Stomach (tissue), 9 donors: Measurements from ENCODE around the gene TTC39B. TPM values are rescaled to one million over a fixed set of nuclear protein-coding genes. Genes with fewer than 3 reads are reported as not detected.

Experiments used
- DNase-seq, 2 donors: peaks; one replicate each; pipeline versions ENCODE4 v3.0.0 to v3.0.0-alpha.2; 2013 to 2019
- H3K27ac ChIP-seq, 5 donors: fragments of 200-600 bp in 4 of 5; sonication (generic) in 4 of 5; one replicate each; pipeline ENCODE4 v1.5.1; 2013 to 2019; ENCODE audit warnings: mild to moderate bottlenecking in 1 of 5, moderate library complexity in 1 of 5
- H3K27me3 ChIP-seq, 3 donors: fragments of 200-600 bp; sonication (generic); one replicate each; pipeline ENCODE4 v1.5.1; 2017 to 2019; ENCODE audit warnings: mixed run types in 1 of 3
- H3K36me3 ChIP-seq, 4 donors: fragments of 200-600 bp; sonication (generic); 1 replicate in 3 of 4; 2 replicates in 1 of 4; pipeline ENCODE4 v1.5.1; 2016 to 2019
- H3K4me1 ChIP-seq, 4 donors: fragments of 200-600 bp; sonication (generic); one replicate each; pipeline ENCODE4 v1.5.1; 2016 to 2019
- H3K4me3 ChIP-seq, 4 donors: fragments of 200-600 bp; sonication (generic) in 3 of 4; one replicate each; pipeline ENCODE4 v1.5.1; 2016 to 2019; ENCODE audit warnings: mild to moderate bottlenecking in 1 of 4
- H3K9me3 ChIP-seq, 4 donors: fragments of 200-600 bp; sonication (generic); one replicate each; pipeline ENCODE4 v1.5.1; 2016 to 2019
- EP300 ChIP-seq: sonication (generic); formaldehyde crosslinking; IDR thresholded peaks from one replicate; pipeline ENCODE4 v1.6.1; 2017; ENCODE audit warnings: antibody characterized with exemption
- POLR2A ChIP-seq, 4 donors: fragments of 450-650 bp; IDR thresholded peaks; one replicate each; pipeline ENCODE4 v1.6.1; 2016; ENCODE audit warnings: antibody characterized with exemption in 4 of 4, control low read depth in 2 of 4, mild to moderate bottlenecking in 1 of 4, moderate library complexity in 1 of 4
- POLR2AphosphoS5 ChIP-seq, 3 donors: sonication (generic); formaldehyde crosslinking; IDR thresholded peaks; one replicate each; pipeline ENCODE4 v1.6.1; 2016; ENCODE audit warnings: antibody characterized with exemption in 3 of 3
- WGBS, 5 donors: extraction: QIAGEN DNeasy Blood & Tissue Kit in 3 of 5; methylation state at CpG; one replicate each; pipeline versions ENCODE4 v1.1.5 to v1.1.7; 2013 to 2018; 5-methylcytosine and 5-hydroxymethylcytosine counted together
- intact Hi-C: fragments of 100-400 bp; cut with DNase I; formaldehyde crosslinking; loops from one replicate; pipeline ENCODE4 v1.15.1; 2023; ENCODE audit warnings: low total_unique reads
- polyA plus RNA-seq, 3 donors: library from polyadenylated mRNA; stranded (reverse); fragments of 200-250 nt; gene quantifications; one replicate each; pipeline ENCODE4 v1.2.3, GENCODE V29; 2013
- total RNA-seq, 5 donors: library from RNA; depleted of rRNA; stranded (reverse); fragments of >200 nt; gene quantifications; one replicate each; pipeline versions ENCODE4 v1.1.0 to v1.2.3, GENCODE V29; 2014 to 2016
- TF ChIP-seq, protein P1 (sequence below), 7 experiments: fragments of 450-650 bp in 4 of 7; fragments of 200-600 bp in 3 of 7; sonication (generic) in 3 of 7; IDR thresholded peaks; one replicate each; pipeline ENCODE4 v1.5.1; 2016 to 2019; ENCODE audit warnings: antibody characterized with exemption in 7 of 7, control low read depth in 2 of 7, mild to moderate bottlenecking in 1 of 7
- donor health status: healthy with polysubstance abuse.
- donor health status: Bipolar disorder and iron deficiency.
- donor health status: healthy.

Gene TTC39B
- total and polyA plus RNA-seq, 8 donors, result 2.0 to 35.4 (median 6.6) TPM

DNA sequence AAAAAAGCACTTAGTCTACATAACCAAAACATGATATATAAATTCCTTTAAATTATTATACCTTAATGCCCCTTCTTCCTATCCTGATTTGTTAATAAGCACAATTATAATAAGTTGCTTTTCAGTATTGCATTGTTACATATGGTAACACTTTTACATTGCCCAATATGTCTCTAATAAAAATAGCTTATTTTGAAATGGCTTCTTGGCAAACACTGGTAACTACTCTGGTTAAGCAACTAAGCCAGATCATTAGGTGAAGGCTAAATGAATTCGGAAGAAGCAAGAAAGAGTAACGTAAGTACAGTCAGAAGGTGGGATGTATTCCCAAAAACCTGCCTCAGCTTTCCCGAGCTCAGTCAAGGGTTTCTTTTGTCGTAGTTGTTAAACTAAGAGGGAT lies 85.3 kb downstream of the TTC39B start:
- Histone ChIP-seq H3K27ac (no peak overlapping the region), H3K4me1 (no peaks in the 10 kb centered on the region), H3K36me3 (peaks cover 0 to 27% (median 17%) of the 10 kb centered on the region in 4 donors), H3K27me3 (no peaks in the 10 kb centered on the region), H3K4me3 (no peak overlapping the region), H3K9me3 (no peaks in the 10 kb centered on the region)
- DNase-seq, result no peak
- intact Hi-C loops, result no loop called here
- 81 to 93% (median 84%) methylated on average over 4 of the region's 4 CpGs for WGBS, 5 donors
- TF ChIP-seq EP300, result no peak
- TF ChIP-seq, protein P1, sequence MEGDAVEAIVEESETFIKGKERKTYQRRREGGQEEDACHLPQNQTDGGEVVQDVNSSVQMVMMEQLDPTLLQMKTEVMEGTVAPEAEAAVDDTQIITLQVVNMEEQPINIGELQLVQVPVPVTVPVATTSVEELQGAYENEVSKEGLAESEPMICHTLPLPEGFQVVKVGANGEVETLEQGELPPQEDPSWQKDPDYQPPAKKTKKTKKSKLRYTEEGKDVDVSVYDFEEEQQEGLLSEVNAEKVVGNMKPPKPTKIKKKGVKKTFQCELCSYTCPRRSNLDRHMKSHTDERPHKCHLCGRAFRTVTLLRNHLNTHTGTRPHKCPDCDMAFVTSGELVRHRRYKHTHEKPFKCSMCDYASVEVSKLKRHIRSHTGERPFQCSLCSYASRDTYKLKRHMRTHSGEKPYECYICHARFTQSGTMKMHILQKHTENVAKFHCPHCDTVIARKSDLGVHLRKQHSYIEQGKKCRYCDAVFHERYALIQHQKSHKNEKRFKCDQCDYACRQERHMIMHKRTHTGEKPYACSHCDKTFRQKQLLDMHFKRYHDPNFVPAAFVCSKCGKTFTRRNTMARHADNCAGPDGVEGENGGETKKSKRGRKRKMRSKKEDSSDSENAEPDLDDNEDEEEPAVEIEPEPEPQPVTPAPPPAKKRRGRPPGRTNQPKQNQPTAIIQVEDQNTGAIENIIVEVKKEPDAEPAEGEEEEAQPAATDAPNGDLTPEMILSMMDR (IDR thresholded peaks at IDR 0.05), result no peak
- no peak for TF ChIP-seq POLR2AphosphoS5 (IDR thresholded peaks at IDR 0.05)
- no peak for TF ChIP-seq POLR2A (IDR thresholded peaks at IDR 0.05)

DNA sequence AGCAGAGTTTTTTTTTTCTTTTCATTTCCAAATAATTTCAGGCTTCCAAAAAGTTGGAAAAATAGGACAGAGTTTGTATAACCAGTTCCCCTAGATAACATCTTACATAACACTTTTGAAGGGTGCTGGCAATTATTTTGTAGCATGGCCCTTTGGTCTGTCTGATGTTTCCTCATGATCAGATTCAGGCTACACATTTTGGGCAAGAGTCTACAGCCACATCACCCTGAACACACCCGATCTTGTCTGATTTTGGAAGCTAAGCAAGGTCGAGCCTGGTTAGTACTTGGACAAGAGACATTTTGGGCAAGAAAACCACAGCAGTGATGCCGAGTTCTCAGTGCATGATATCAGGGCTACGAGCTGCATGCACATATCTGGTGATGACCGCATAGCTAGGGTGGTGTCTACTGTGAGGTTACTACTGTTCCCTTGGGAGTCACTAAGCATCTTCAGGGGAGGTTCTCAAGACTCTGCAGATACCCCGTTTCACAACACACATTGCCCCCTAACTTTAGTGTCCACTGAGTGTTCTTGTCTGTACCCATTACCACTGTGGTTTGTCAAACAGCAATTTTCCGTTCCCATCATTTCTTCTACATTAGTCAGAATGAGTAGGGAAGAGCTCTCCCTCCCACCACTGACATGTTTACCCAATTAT lies 86.2 kb downstream of the TTC39B start:
- Histone ChIP-seq H3K4me3 (no peak overlapping the region), H3K27ac (no peak overlapping the region), H3K27me3 (no peaks in the 10 kb centered on the region), H3K4me1 (no peaks in the 10 kb centered on the region), H3K36me3 (peaks cover 0 to 27% (median 17%) of the 10 kb centered on the region in 4 donors), H3K9me3 (no peaks in the 10 kb centered on the region)
- no peak for DNase-seq
- WGBS, 5 donors, result 88 to 96% (median 94%) methylated on average over 6 to 7 of the region's 7 CpGs
- intact Hi-C loops, result no loop called here
- TF ChIP-seq, protein P1 (IDR thresholded peaks at IDR 0.05), result no peak
- TF ChIP-seq POLR2AphosphoS5 (IDR thresholded peaks at IDR 0.05) (no peak), EP300 (no peak), POLR2A (IDR thresholded peaks at IDR 0.05) (no peak)

DNA sequence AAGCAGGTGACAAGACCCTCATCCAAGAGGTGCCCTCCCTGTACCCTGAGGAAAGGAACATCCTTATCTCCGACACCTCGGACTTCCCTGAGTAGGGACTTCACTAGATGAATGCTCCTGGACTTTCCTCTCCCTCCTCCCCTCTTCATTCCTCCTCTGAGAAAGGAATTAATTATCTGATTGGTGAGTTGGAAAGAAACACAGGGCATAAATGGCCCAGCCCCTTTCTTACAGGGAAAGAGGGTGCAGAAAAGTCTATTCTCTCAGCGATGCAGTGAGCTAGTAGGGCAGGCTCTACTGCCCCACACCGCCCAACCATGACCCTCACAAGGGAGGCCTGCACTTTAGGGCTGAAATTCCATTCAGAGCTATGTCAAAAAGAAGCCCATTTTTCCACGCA lies 87.5 kb downstream of the TTC39B start:
- Histone ChIP-seq H3K4me3 (no peak overlapping the region), H3K4me1 (peaks cover 0 to 3% (median 0%) of the 10 kb centered on the region in 4 donors), H3K27me3 (no peaks in the 10 kb centered on the region), H3K9me3 (no peaks in the 10 kb centered on the region), H3K27ac (no peak overlapping the region), H3K36me3 (peaks cover 0 to 27% (median 17%) of the 10 kb centered on the region in 4 donors)
- TF ChIP-seq, protein P1 (IDR thresholded peaks at IDR 0.05), result no peak
- no peak for TF ChIP-seq POLR2AphosphoS5 (IDR thresholded peaks at IDR 0.05)
- TF ChIP-seq EP300, result no peak
- no peak for TF ChIP-seq POLR2A (IDR thresholded peaks at IDR 0.05)
- DNase-seq, result no peak
- WGBS, 5 donors, result 78 to 83% (median 80%) methylated on average over 5 of the region's 5 CpGs
- intact Hi-C loops, result loop anchor here (10.0 kb wide), 2 partner anchors 195 to 385 kb away; no protein-coding TSS in a partner anchor

DNA sequence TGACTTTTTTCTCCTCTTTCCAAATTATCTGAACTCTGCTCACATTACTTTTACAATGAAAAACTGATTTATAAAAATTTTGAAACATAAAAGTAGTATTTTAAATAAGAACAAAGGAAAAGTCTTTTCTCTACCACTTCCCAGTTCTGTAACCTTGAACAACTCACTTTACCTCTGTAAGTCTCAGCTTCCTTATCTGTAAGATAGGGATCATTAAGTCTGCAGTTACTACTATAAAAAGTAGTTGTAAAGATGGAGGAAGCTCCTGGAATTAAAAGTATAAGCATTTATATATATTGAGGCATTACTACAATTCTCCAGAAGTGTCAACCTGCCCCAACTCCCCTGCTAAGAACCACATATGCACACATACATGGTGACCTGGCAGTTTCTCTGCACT lies 88.0 kb downstream of the TTC39B start:
- DNase-seq, result no peak
- no peaks in the 10 kb centered on the region for H3K27me3 ChIP-seq
- intact Hi-C loops, result loop anchor here (10.0 kb wide), 2 partner anchors 196 to 386 kb away; no protein-coding TSS in a partner anchor
- no peaks in the 10 kb centered on the region for H3K9me3 ChIP-seq
- no peak overlapping the region for H3K4me3 ChIP-seq
- H3K36me3 ChIP-seq, result peaks cover 0 to 22% (median 12%) of the 10 kb centered on the region in 4 donors
- H3K27ac ChIP-seq, result no peak overlapping the region
- peaks cover 0 to 3% (median 0%) of the 10 kb centered on the region in 4 donors for H3K4me1 ChIP-seq
- TF ChIP-seq, protein P1 (IDR thresholded peaks at IDR 0.05), result no peak
- no peak for TF ChIP-seq POLR2AphosphoS5 (IDR thresholded peaks at IDR 0.05)
- no peak for TF ChIP-seq POLR2A (IDR thresholded peaks at IDR 0.05)
- no peak for TF ChIP-seq EP300
